Measurements from ENCODE around the gene EPM2AIP1.
"Not testable (repeated sequence)": the region's sequence is repeated elsewhere in the genome, so short reads cannot be mapped to it uniquely, and the experiment has no call there.

The EPM2AIP1 gene

DNA sequence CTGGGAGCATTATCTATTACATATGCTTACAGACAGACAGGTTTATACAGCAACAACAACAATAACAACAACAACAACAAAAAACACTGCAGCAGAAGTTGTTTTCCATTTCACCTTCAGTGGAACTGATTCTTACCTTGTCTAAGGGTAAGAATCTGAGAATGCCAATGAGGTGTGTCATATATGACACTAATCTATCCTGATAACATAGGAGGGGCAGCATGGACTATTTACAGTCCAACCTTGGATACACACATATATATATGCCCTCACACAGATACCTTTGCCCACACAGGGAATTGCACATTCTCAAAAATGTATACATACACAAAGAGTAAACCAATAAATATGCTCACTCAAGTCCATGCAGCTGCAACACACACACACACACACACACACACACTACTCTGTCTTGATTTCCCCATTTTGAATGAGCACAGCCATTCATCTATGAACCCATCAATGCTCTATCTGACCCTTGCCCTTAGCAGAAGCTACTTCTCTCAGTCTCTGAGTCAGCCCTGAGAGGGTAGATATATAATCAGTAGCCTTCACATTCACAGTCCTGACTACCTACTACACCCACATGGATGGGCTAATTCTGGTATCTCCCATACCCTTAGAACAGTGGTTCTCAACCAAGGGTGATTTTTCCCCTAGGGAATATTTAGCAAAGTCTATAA, 38.3 kb downstream of the EPM2AIP1 start:
- DNase-seq (ENCODE audit: low read depth in 2 of 2): no peak

DNA sequence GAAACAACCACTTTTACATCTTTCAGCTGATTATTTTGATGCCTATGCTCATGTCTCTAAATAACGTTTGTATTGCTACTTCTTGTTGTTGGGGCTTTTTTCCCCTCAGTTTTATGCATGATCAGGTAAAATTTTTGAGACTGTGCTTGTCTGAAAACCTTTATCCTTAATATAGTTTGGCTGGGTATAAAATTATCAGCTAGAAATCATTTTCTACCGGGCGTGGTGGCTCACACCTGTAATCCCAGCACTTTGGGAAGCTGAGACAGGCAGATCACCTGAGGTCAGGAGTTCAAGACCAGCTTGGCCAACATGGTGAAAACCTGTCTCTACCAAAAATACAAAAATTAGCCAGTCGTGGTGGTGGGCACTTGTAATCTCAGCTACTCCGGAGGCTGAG, 45.1 kb downstream of the EPM2AIP1 start:
- not testable (repeated sequence) for DNase-seq (ENCODE audit: low read depth in 2 of 2)

DNA sequence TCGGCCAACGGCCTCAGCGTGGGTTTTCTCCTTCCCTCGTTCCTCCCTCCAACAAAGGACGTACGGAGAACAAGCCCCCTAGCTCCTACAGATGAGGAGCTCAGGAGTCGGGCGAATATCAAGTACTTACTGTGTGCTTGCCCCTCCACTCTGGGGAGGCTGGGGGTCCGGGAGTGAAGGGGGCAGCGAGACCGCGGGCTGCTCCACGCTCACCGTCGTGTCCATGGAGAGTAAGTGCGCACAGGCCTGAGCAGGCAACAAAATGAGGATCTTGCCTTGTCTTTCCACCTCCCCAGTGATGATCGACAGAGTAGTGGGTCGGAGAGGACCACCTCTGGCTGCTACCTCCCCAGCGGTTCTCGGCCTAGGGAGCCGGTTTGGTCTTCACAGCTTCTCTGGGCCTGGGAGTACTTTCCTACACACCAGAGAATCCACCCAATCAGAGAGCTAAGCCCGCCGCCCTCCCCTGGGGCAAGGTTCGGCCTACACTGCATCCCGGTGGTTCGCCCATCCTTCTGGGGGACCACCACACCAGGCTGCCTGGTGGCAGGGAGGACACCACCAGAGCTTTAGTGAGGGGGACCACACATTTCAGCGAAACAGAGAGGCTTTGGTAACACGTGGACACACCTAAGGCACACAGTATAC, 47.5 kb downstream of the EPM2AIP1 start:
- DNase-seq (ENCODE audit: low read depth in 2 of 2): no peak

DNA sequence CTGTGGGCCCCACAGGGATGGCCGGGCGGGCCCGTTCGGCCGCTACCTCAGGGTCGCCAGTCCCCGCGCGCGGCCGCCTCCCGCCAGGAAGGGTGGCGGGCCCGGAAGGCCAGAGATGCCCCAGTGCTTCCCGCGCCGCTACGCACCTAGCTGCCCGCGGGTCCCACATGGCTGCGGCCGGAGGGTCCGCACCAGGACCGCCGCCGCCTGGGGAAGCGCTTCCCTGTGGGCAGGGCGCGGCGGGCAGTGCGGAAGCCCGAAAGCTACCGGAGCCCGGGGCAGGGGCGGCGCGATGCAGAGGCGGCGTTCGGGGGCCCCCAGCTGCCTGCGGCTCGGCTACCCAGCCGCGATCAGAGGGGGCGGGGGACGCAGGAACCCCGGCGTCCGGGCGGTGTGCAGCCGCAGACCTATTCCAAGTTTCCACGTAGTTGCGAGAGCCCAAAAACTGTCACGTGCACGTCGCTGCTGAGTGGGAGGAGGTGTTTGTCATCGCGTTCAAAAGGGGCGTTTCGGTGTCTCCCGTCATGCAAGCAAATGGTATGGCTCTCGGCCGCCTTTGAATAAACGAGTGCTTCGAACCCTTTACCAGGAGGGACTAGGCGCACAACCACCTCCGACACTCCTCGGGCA, 48.2 kb downstream of the EPM2AIP1 start, which contains the start of gene TRANK1:
Gene TRANK1 (minus strand): TSS at position 414 of the 630 bp plus-strand sequence. CDS start 245 bp downstream, at position 169.
- peak; percentile 51 to 60 for DNase-seq (ENCODE audit: low read depth in 2 of 2)

- DNase-seq (ENCODE audit: low read depth in 2 of 2): peak in 1 of 2 donors; percentile 8
Observed at GRCh38 chr3:36944012-36944640, 48.8 kb downstream of the EPM2AIP1 start.

DNA sequence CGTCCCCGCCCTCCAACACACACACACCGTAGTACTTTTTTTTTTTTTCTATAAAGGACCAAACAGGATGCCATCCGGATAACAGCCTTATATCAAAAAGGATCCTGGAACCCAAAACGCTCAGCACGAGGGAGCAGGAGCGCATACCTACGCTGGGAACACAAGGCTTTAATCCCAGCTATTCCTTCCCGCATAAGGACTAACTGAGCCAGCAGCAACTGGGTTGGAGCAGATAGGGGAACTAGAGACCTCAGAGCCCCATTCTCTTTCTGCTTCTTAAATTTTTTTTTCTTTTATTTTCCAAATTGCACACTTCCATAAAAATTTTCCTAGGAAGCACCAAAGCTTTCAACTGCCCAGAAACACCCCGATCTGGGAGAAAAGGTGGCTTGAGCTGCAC, 49.3 kb downstream of the EPM2AIP1 start:
- DNase-seq (ENCODE audit: low read depth in 2 of 2): no peak

DNA sequence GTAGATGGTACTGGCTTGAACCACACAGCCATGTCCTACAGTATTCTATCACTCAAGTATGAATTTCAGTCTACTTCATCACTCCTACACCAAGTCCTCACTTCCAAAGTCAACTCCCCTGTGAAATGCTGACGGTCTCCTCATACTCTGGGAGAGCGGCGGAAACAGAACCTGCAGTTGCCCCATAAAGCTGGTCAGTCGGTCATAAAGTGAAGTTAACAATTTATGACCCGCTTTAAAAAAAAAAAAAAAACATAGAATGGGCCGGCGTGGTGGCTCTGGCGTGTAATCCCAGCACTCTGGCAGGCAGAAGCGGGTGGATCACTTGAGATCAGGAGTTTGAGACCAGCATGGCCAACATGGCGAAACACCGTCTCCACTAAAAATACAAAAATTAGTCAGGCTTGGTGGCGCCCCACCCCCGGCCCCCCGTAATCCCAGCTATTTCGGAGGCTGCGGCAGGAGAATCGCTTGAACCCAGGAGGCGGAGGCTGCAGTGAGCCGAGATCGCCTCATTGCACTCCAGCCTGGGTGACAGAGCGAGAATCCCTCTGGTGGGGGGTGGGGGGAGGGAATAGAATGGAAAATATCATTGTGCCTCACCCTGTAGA, 50.2 kb downstream of the EPM2AIP1 start:
- no peak for DNase-seq (ENCODE audit: low read depth in 2 of 2)

DNA sequence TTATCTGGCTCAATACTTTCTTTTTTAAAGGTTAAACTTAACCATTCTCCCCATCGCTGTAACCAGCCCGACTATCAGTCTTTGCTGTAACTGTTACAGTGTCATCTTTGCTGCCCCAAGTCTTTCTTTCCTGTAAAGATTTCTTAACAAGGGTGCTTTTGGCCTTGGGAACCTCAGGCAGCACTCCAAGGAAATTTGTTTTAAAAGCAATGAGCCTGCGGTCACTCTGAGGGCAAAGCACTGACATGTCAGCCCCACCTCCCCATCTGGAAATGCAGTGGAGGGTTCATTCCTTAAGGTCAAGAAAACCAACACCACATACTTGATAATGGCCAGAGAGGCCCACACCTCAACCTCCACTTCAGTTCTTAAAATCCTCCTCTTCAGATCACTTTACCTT, 51.3 kb downstream of the EPM2AIP1 start:
- no peak for DNase-seq (ENCODE audit: low read depth in 2 of 2)

DNA sequence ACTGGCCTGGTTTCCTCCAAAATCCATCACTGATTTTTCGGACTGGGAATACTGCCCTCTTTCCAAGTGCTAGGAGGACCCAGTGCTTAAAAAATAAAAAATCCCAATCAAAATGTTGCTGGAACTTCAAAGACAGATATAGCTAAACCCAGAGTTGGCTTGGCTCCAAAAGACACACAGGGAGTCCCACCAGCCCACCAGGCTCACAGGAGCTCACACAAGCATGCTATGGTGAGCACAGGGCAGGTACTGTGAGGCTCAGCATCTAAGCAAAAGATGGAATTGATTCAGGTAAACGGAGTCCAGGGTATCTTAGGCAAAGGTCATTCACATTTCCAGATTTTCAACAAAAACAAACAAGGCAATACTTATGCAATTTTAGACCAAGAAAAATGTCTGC, 51.8 kb downstream of the EPM2AIP1 start:
- DNase-seq (ENCODE audit: low read depth in 2 of 2): no peak

DNA sequence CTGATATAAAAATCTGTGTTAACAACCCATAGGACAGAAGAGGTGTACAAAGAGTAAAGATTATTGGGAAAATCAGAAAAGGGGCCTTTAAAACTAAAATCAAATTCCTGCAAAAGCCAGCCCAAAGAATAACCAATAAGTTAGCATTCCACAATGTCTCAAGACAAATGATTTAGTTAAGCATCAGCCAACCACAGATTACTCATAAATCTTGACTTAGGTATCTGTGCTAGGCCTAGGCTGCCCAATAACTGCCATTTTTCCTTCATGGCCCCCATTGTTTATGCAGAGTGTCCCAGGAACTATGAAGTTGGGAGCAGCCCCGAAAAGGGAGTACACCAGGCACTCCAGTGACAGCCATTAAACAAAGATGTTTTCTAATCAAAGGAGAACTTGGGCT, 55.4 kb downstream of the EPM2AIP1 start:
- DNase-seq (ENCODE audit: low read depth in 2 of 2): no peak

Data from stimulated activated CD8-positive, alpha-beta memory T cell treated with anti-CD3 and anti-CD28 coated beads, Interleukin-7, amount 100 ng/mL, for 1 hour (primary cell).